Putamen (tissue), 1 donor: ENCODE data around the gene PHKG2.

Experiments used
- DNase-seq: peaks from one replicate; pipeline ENCODE4 v3.0.0-alpha.2; 2016; ENCODE audit warnings: low spot score

Gene PHKG2

DNA sequence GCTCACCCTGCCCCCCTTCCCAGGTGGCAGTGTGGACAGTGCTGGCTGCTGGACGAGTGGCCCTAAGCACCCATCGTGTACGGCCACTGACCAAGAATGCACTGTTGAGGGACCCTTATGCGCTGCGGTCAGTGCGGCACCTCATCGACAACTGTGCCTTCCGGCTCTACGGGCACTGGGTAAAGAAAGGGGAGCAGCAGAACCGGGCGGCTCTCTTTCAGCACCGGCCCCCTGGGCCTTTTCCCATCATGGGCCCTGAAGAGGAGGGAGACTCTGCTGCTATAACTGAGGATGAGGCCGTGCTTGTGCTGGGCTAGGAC, 8.5 kb downstream of the PHKG2 start:
- no peak for DNase-seq

DNA sequence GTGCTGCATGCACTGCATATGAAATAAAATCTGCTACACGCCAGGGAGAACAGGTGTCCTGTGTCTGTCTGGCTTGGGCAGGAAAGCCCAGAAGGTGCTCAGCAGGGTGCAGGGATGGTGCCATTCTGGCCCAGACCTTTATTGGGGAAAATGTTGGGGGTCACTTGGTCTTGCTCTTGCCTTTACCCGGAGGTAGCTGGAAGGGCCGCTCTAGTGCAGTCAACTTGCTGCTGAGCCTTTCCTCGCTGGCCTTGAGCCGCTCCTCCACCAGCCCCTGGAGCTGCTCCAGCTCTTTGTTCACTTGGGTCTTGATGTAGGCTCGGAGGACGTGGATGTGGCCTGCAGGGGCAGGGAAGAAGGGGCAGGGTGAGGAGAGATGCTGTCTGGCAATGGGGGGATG, 9.1 kb downstream of the PHKG2 start:
- no peak for DNase-seq

DNA sequence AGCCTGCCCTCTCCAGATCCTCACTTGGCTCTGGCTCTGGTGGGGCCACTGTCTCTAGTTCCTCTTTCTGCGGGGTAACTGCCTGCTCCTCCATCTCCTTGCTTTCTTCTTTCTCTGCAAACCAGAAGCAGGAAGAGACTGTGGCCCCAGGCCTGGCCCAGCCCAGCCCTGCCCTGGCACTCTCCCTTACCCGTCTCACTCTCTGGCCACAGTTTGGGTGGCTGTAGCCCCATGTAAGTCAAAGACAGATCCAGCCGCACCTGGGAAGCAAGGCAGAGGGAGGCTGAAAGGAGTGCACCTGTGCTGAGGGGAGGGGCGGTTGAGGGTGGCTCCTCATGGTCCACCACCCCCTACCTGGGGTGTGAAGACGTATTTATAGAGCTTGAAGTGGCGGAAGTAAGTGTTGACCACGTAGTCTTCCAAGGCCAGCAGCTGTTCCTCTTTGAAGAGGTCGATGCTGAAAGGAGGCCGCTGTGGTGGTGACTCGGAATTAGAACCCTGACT, 10.8 kb downstream of the PHKG2 start:
- DNase-seq: no peak

GRCh38 chr16:30760001-30760559, 11.9 kb downstream of the PHKG2 start:
- no peak for DNase-seq

DNA sequence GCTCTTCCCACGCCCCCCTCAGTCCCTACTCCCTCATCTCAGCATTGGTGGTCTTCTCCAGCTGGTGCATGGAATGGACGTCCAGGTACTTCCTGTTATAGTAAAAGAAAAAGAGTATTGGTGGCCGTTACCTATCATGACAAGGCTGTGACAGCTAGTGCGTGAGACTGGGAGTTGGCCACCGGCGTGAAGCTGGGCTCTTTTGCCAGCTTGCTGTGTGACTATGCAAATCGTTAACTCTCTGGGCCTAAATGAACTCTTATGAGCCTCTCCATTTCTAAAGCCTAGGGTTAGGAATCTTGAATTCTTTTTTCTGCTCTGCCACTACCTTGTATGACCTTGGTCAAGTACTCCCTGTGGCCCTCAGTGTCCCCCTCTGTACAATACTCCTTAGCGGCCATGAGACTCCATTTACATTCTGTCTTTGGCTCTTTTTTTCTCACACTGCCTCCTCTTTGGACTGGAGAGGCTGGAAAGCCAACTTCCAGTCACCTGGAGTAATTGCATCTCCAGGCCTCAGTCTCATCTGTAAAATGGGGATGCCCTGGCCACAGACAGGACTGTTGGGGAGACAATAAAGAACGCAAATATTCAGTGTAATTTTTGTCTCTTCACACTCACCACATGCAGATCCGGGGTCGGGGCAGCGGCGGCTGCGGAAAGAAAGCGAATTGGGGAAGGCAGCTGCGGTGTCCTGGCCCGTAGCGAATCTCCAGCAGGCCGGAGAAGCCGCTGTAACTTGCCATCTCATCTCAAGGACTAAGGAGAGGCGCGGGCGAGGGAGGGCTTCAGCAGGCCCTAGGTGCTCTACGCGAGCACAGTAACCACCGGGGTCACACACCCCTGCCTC, 12.6 kb downstream of the PHKG2 start:
- no peak for DNase-seq

- DNase-seq: no peak
Measured at GRCh38 chr16:30761427-30761927, 13.3 kb downstream of the PHKG2 start.

DNA sequence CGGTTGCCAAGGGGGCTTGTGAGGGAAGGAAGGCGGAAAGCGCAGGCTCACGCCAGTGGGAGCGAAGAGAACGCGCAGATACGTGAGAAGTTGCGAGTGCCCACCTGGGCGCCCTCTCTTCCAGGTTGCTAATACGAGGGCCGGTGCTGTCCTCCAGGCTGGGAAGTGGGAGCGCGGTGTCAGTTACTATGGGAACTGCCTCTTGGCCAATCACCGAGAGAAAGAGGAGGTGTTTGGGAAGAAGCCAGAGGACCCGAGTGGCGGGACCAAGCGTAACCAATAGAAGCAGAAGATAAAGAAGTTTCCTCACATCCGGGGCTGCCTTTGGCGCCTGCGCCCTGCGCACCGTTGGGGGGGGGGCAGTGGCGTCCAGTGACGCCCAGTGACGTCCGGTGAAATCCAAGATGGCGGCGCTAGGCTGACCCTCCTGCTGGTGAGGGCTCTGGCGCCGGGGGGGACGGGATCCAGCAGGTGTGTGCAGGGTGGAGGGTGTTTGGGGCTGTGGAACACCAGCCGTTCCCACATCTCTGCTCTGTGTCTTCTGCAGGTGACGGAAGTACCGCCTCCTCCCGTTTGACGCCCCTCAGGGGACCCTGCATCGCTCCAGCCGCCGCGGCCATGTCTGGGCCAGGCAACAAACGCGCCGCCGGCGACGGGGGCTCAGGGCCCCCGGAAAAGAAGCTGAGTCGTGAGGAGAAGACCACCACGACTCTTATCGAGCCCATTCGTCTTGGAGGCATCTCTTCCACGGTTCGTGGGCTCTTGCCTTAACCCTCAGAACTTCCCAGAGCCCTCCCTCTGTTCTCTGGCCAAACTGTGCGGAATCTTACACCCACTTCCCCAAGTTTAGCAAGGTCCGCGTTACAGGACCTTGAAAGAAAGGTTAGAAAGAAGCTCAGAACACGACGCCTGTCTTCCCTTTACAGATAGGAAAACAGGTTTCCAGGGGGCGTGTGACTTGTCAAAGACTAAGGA, 14.0 kb downstream of the PHKG2 start, which contains the start of the genes CFAP119 and RNF40:
CFAP119 (minus strand) TSS at position 135 of the 975 bp plus-strand sequence. CDS start 314 bp downstream, outside the sequence.
RNF40 (plus strand) TSS at position 395 of the 975 bp plus-strand sequence; CDS start at position 619, 224 bp downstream.
- DNase-seq: peak; percentile 97

- no peak for DNase-seq
Measured at GRCh38 chr16:30762991-30763725, 14.9 kb downstream of the PHKG2 start.

DNA sequence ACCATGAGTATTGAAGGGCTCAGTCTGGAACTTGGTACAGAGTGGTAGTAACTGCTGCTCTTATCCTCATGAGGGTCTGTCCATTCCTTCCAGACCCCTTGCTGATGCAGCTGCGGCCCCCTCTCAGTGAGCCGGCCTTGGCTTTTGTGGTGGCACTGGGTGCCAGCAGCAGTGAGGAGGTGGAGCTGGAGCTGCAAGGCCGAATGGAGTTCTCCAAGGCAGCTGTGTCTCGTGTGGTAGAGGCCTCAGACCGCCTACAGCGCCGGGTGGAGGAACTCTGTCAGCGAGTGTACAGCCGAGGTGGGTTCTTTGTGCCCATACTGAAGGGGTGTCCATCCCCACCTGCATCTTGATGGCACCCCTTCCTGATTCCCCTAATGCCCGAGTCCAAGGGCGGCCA, 15.9 kb downstream of the PHKG2 start:
- no peak for DNase-seq

- DNase-seq: no peak
Measured at GRCh38 chr16:30764816-30765465, 16.7 kb downstream of the PHKG2 start.

DNA sequence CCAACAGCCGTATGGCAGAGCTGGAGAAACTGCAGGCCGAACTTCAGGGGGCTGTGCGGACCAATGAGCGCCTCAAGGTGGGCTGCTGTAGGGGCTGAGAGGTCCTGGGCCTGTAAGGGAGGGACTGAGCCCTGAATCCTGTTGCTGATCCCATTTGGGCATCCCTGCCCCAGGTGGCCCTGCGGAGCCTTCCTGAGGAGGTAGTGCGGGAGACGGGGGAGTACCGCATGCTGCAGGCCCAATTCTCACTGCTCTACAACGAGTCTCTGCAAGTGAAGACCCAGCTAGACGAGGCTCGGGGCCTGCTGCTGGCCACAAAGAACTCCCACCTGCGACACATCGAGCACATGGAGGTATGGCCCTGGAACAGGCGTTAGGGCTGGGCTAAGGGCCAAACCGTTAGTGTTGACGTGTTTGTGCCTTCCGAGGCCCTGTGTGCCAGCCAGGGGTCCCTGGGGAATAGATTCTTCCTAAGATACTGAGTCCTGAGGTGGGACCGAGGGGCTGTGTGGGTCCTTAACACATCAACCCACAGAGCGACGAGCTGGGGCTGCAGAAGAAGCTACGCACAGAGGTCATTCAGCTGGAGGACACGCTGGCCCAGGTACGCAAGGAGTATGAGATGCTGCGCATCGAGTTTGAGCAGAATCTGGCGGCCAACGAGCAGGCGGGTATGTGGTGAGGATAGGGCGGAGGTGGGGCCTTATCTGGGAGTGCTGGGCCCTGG, 18.1 kb downstream of the PHKG2 start:
- DNase-seq: no peak

DNA sequence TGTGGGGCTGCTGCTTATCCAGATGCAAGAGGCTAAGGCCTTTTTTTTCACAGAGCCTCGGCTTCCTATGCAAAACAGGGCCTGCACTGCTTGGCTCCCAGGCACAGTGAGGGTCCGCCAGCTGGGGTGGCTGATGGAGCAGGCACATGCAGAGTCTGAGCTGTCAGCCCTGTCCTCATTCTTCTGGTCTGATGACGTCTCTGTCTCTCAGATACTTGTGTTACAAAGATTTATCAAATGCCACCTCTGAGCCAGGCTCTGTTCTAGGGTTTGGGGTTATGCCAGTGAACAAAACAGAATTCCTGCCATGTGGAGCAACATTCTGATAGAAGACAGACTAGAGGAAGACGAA, 18.7 kb downstream of the PHKG2 start:
- no peak for DNase-seq

GRCh38 chr16:30767767-30768465, 19.7 kb downstream of the PHKG2 start:
- DNase-seq: no peak

DNA sequence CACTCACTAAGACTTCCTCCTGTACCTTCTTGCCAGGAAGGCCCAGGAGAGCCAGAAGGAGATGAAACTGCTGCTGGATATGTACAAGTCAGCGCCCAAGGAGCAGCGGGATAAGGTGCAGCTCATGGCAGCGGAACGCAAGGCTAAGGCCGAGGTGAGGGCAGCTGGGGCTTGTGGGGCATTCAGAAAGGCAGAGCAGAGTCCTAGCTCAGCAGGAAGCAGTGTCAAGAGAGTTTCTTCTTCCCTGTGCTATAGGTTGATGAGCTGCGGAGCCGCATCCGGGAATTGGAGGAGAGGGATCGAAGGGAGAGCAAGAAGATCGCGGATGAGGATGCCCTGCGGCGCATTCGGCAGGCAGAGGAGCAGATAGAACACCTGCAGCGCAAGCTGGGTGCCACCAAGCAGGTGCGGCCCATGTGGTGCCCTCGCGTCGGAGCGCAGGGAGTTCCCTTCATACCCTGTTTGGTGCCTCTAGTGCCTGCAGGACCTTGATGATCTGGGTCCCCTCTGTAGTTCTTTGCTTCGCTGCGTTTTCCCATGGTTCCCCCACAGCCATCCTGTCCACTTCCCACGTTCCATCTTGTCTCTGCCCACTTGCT, 20.5 kb downstream of the PHKG2 start:
- no peak for DNase-seq

- DNase-seq: no peak
Measured at GRCh38 chr16:30769379-30770089, 21.3 kb downstream of the PHKG2 start.

GRCh38 chr16:30771726-30772125, 23.5 kb downstream of the PHKG2 start:
- DNase-seq: no peak

GRCh38 chr16:30773826-30774225, 25.6 kb downstream of the PHKG2 start:
- no peak for DNase-seq

- no peak for DNase-seq
Measured at GRCh38 chr16:30774367-30775130, 26.3 kb downstream of the PHKG2 start.
